ENCODE measurements around the gene RAB8A.
A peak's percentile ranks its signal among the peaks of the same experiment; 100 is the strongest.
"Not testable (repeated sequence)": the region's sequence is repeated elsewhere in the genome, so short reads cannot be mapped to it uniquely, and the experiment has no call there.

RAB8A gene

GRCh38 chr19:16143399-16144215 lies 31.9 kb downstream of the RAB8A start, which contains the start of gene HSH2D:
Gene HSH2D (plus strand): TSS chr19:16143685. CDS start chr19:16148751, 5,066 bp downstream.
- DNase-seq = no peak

- no peak for DNase-seq
Observed at GRCh38 chr19:16144216-16144581, 32.5 kb downstream of the RAB8A start.

GRCh38 chr19:16146112-16146511 lies 34.4 kb downstream of the RAB8A start:
- DNase-seq = no peak

GRCh38 chr19:16148443-16149229 lies 36.9 kb downstream of the RAB8A start:
- no peak for DNase-seq

- DNase-seq = no peak
Observed at GRCh38 chr19:16153582-16154336, 42.1 kb downstream of the RAB8A start.

- no peak for DNase-seq
Observed at GRCh38 chr19:16154557-16154956, 42.9 kb downstream of the RAB8A start.

GRCh38 chr19:16155128-16155527 lies 43.4 kb downstream of the RAB8A start:
- no peak for DNase-seq

- no peak for DNase-seq
Observed at GRCh38 chr19:16156904-16157303, 45.2 kb downstream of the RAB8A start.

- DNase-seq = no peak
Observed at GRCh38 chr19:16157601-16158000, 45.9 kb downstream of the RAB8A start.

- DNase-seq = no peak
Observed at GRCh38 chr19:16159655-16160054, 48.0 kb downstream of the RAB8A start.

GRCh38 chr19:16160445-16160942 lies 48.8 kb downstream of the RAB8A start:
- DNase-seq = no peak

GRCh38 chr19:16160943-16161560 lies 49.4 kb downstream of the RAB8A start:
- peak; percentile 70 to 76 for DNase-seq

- peak; percentile 57 to 79 for DNase-seq
Observed at GRCh38 chr19:16161840-16162239, 50.2 kb downstream of the RAB8A start.

- no peak for DNase-seq
Observed at GRCh38 chr19:16164222-16164890, 52.7 kb downstream of the RAB8A start.

- no peak for DNase-seq
Observed at GRCh38 chr19:16166417-16166816, 54.7 kb downstream of the RAB8A start.

GRCh38 chr19:16167055-16167454 lies 55.4 kb downstream of the RAB8A start:
- no peak for DNase-seq

- DNase-seq = no peak
Observed at GRCh38 chr19:16168465-16169081, 56.9 kb downstream of the RAB8A start.

GRCh38 chr19:16170134-16170533 lies 58.4 kb downstream of the RAB8A start:
- DNase-seq = no peak

- DNase-seq = no peak
Observed at GRCh38 chr19:16175954-16176353, 64.3 kb downstream of the RAB8A start.

GRCh38 chr19:16178866-16179265 lies 67.2 kb downstream of the RAB8A start:
- DNase-seq = not testable (repeated sequence)

GRCh38 chr19:16180611-16181010 lies 68.9 kb downstream of the RAB8A start:
- DNase-seq = peak; percentile 17 to 27
